ENCODE measurements around the gene DNM2.

Gene DNM2

GRCh38 chr19:10836479-10837330 is 118.8 kb downstream of the DNM2 start (continued):
- TF ChIP-seq ZNF837 (tag by site-specific recombination; IDR thresholded peaks at IDR 0.05): no peak
- no peak for TF ChIP-seq ZNF473 (tag by site-specific recombination; IDR thresholded peaks at IDR 0.05)
- no peak for TF ChIP-seq ZNF555 (tag by site-specific recombination; conservative IDR thresholded peaks at IDR 0.05)
- TF ChIP-seq KLF1 (tag by site-specific recombination; IDR thresholded peaks at IDR 0.05): peak; percentile 90
- TF ChIP-seq ZNF449 (tag by site-specific recombination; IDR thresholded peaks at IDR 0.05): 0 out of 2 replicates have a peak, but pooled peaks have one; percentile 34
- TF ChIP-seq ZNF623 (tag by site-specific recombination; IDR thresholded peaks at IDR 0.05): no peak; the same call in 1 of the 2 replicates
- TF ChIP-seq ATF2 (tag by site-specific recombination; IDR thresholded peaks at IDR 0.05; ENCODE audit: low read depth): no peak
- no peak for TF ChIP-seq ZNF768 (tag by site-specific recombination; IDR thresholded peaks at IDR 0.05)
- TF ChIP-seq ZSCAN16 (tag by site-specific recombination; IDR thresholded peaks at IDR 0.05): no peak
- no peak for TF ChIP-seq ZNF707 (tag by site-specific recombination; IDR thresholded peaks at IDR 0.05)
- no peak for TF ChIP-seq ZNF645 (tag by site-specific recombination; IDR thresholded peaks at IDR 0.05)
- no peak for TF ChIP-seq BCL6B (tag by site-specific recombination; IDR thresholded peaks at IDR 0.05)
- peak; percentile 65; the same call in 1 of the 2 replicates for TF ChIP-seq GLI4 (tag by site-specific recombination; IDR thresholded peaks at IDR 0.05)
- TF ChIP-seq ZBTB21 (tag by site-specific recombination; IDR thresholded peaks at IDR 0.05): no peak
- TF ChIP-seq HOXC10 (CRISPR knock-in tag; IDR thresholded peaks at IDR 0.05): no peak
- TF ChIP-seq ELK4 (IDR thresholded peaks at IDR 0.05; ENCODE audit: borderline replicate concordance, low read depth, low read length): no peak
- TF ChIP-seq MEIS1 (CRISPR knock-in tag; IDR thresholded peaks at IDR 0.05; ENCODE audit: borderline replicate concordance): no peak
- peak; percentile 18; the same call in 1 of the 2 replicates for TF ChIP-seq PRDM4 (tag by site-specific recombination; IDR thresholded peaks at IDR 0.05)
- TF ChIP-seq ZNF433 (tag by site-specific recombination; IDR thresholded peaks at IDR 0.05; ENCODE audit: low read depth): no peak
- TF ChIP-seq OSR2 (tag by site-specific recombination; IDR thresholded peaks at IDR 0.05): 0 out of 2 replicates have a peak, but pooled peaks have one; percentile 7
- peak; percentile 67 for TF ChIP-seq TRIM28 (IDR thresholded peaks at IDR 0.05; ENCODE audit: borderline replicate concordance, low read length)
- TF ChIP-seq ZNF48 (tag by site-specific recombination; IDR thresholded peaks at IDR 0.05): no peak
- peak; percentile 54; the same call in 1 of the 2 replicates for TF ChIP-seq ZNF391 (tag by site-specific recombination; IDR thresholded peaks at IDR 0.05; ENCODE audit: borderline replicate concordance, low read depth)
- TF ChIP-seq ZNF629 (tag by site-specific recombination; IDR thresholded peaks at IDR 0.05): 0 out of 2 replicates have a peak, but pooled peaks have one; percentile 67
- no peak for TF ChIP-seq INSM2 (tag by site-specific recombination; IDR thresholded peaks at IDR 0.05)
- TF ChIP-seq PBX3 (CRISPR knock-in tag; IDR thresholded peaks at IDR 0.05): no peak
- no peak for TF ChIP-seq ZFHX2 (tag by site-specific recombination; conservative IDR thresholded peaks at IDR 0.05)
